GM19099 (cell line): ENCODE results near the gene AKT1.

Experiments used
- POLR2A ChIP-seq: IDR thresholded peaks from 3 replicates; pipeline ENCODE4 v1.6.1; 2011; ENCODE audit warnings: low read depth; ENCODE audit not compliant: insufficient read length; ENCODE audit errors: extremely low read depth

AKT1 gene

DNA sequence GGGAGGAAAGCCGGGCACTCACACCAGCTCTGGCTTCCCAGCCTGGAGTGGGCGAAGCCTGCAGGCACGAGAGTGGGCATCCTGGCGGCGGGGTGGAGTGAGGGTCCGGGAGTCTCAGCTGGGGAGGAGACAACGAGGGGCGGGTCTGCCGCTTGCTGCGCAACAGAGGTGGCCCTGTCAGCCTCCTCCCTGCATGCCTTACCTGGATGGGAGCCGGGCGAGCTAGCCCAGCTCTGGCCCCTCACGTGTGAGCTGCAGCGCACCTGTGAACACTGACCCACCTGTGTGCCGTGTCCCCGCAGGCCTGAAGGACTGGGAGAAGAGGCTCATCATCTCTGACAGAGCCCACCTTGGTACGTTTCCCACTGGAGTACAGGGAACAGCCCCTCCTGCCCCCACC lies 56.5 kb downstream of the AKT1 start:
- TF ChIP-seq POLR2A: no peak

DNA sequence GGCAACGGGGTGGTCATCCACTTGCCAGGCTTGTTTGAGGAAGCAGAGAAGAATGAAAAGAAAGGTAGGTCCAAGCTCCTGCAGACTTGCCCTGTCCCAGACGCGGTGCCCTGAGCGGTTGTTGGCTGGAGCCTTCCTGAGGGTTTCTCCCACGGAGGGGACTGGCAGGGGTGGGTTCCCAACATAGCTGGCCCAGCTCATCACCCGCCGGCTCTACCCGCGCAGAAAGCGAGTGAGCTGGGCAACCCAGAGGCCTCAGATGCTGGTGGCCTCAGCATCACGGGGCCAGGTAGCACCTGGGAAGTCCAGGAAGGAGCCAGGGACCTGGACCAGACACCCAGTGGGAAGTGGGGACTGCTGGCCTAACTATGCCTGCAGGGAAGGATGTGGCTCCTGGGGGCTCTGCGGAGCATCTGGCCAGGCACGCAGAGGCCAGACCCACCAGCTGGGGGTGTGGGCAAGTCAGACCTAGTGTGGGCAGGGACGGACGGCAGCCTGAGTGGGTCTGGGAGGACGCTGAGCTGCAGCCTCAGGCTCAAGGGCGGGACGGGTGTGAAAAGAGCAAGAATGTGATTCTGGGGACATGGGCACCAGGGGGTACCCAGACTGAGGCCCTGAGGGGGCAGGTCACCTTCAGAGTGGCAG lies 57.1 kb downstream of the AKT1 start:
- no peak for TF ChIP-seq POLR2A

GRCh38 chr14:104735830-104736642 lies 59.5 kb downstream of the AKT1 start:
- no peak for TF ChIP-seq POLR2A

GRCh38 chr14:104734991-104735779 lies 60.4 kb downstream of the AKT1 start:
- no peak for TF ChIP-seq POLR2A

DNA sequence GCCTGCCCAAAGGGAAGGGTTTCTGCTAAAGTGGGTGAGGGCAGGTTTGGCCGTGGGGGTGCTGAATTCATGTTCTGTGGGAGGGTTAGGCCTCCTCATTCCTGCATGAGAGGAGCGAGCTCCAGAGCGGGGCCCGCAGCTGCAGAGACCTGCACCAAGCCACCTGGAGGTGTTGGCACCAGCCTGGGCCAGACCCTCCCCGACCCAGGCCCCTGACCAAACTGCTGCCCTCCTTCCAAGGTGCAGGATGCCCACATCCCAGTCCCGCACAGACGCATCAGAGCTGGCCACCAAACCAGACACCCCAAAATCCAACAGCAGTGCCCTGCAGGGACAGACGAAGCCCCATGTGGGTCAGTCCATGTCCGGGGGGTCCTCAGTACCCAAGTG lies 61.0 kb downstream of the AKT1 start:
- no peak for TF ChIP-seq POLR2A

- TF ChIP-seq POLR2A: no peak
Observed at GRCh38 chr14:104734051-104734587, 61.4 kb downstream of the AKT1 start.

DNA sequence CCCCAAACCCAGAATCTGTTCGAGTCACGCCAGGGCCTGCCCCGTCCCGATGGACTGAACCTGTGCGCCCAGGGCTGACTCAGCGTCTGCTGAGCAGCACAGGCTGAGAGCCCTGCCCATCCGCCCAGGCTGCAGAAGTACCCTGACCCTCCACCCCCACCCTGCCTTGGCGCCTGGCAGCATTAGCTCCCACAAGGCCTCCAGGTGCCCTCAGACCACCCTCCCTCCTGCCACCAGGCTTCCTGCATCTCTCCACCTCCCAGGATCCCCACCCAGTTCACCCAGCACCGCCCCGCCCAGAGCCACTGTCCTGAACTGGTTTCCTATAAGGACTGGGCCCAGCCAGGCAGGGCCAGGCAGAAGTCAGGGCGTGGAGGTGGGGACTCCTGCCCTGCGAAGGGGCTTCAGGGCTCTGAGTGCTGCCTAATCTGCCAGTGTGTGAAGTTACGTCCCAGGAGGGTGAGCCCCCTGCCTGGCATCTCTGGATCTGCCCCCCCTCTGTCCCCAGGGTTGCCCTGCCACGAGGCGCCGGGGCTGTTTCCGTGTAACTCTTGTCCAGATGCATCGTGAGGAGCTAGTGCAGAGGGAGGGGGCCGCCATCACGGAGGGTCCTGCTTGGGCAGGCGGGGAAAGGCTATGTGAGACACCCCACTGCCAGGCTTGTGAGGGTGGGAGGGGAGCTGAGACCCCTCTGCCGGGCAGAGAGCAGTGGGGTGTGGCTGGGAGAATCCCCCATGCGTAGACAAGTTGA lies 62.4 kb downstream of the AKT1 start:
- TF ChIP-seq POLR2A: no peak

DNA sequence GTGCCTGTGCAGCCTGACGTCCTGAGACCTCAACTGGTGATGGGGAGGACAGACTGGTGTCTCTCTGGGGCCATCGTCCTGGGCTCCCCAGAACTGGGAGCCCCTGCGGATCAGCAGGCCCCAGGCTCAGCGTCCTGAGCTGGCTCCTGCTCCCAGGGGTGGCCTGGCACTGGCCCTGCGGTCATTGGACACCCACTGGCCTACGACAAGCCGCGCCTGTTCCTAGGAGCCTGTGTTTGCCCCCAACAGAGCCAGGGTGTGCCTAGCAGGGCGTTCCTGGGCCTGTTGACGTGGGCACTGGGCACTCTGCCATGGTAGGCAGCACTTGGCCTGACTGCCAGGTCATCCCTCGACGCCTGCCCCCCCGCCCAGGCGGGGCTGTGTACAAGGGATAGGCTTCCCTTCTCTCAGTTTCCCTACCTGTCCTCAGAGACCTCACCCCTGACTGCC lies 63.2 kb downstream of the AKT1 start:
- no peak for TF ChIP-seq POLR2A

DNA sequence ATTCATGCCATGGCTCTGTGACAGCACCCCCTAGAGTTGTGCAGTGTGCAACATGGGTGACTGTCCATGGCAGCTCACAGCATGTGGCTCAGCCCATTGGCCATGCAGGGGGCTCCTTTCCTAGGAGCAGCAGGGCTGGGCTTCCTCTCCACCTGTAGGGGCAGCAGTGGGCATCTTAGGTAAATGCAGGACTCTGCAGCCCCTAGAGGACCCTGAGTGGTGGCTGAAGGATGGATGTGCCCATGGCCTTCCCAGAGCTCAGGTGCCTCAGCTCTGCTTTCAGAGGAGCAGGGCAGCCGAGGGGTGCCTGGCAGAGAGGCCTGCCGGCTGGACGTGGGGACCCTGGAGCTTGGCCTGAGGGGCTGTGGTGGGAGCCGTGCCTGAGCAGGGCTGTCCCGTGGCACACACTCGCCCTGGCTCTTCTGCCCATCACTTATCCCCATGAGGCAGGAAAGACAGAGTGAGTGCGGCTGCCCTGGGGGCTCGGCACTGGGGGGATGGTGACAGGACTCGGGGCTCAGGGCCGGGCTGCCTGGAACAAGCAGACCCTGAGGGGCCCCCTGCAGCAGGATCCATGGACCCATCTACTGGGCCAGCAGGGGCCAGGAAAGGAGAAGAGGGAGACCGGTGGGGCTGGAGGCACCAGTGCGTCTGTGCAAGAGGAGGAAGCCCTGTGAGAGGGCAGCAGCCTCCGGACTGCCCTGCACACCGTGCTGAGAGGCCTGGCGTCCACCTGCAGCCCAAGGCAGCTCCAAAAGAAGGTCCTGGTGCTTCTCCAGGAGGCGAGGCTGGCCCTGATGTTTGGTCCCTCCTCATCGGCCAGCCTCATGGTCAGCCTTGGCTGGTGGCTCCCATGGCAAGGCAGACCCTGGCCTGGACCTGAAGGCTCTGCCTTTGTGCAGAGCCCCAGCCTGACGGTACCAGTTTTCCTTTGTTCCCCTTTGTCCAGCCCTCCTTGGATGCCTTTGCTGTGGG lies 63.9 kb downstream of the AKT1 start:
- TF ChIP-seq POLR2A: no peak

GRCh38 chr14:104730487-104730886 lies 65.1 kb downstream of the AKT1 start:
- TF ChIP-seq POLR2A: no peak

DNA sequence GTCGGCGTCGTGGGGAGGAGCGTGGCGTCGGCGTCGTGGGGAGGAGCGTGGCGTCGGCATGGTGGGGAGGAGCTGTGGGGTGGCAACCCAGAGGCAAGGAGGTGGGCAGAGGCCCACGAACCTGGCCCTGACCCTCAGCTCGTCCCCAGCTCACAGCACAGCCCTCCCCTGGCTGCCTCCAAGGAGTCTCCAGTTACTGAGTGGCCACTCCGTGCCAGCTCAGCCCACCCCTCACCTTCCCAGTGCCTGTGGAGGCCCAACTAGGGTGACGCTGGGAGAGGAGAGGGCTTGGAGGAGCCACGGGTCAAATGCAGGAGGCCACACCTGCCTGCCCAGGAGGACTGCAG lies 65.7 kb downstream of the AKT1 start:
- TF ChIP-seq POLR2A: no peak

GRCh38 chr14:104728631-104729030 lies 66.9 kb downstream of the AKT1 start:
- TF ChIP-seq POLR2A: no peak

DNA sequence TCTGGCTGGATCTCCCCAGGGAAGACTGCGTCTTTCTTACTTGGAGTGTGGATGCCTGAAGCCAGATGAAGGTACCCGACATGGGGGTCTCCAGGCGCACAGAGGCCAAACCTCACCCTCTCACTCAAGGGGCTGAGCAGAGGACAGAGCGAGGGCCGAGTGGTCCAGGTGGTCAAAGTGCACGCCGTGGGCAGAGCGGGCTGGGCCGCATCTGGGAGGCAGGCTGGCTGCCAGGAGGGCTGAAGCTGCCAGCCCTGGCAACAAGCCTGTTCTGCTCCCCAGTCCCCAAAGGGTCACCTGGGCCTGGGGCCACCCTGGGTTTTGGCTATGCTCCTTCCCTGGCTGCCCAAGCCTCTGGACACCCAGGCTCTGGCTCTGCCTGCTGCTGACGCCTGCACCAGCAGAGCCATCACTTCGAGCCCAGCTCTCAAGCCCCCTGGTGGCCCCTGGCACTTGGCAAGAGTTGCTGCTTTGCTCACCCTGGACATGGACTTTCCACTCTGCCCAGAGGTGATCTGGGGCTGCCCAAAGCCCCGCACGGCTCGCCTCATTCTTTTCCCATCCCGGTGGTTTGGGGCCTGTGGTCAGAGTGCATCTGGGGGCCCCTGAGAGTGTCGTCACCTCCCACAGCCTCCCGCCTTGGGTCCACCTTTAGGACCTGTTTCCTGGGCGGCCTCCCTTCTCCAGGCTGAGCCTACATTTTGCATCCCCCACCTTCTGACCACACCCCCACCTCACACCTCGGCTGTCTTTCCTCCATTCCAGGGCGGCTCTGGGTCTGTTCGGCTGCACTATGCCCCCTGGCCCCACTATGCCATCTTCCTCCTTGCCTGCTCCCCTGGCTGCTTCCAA lies 68.7 kb downstream of the AKT1 start:
- no peak for TF ChIP-seq POLR2A
